Heart left ventricle (tissue), 13 donors: Measurements from ENCODE around the gene ARF4.

Experiments used
- CTCF ChIP-seq, 12 donors: fragments of 200-600 bp; sonication (generic) in 4 of 12; IDR thresholded peaks; one replicate each; pipeline versions ENCODE4 v1.5.0 to v1.8.0; 2018 to 2022; ENCODE audit warnings: antibody characterized with exemption in 12 of 12, mild to moderate bottlenecking in 5 of 12
- POLR2A ChIP-seq, 2 donors: fragments of 450-650 bp; IDR thresholded peaks; one replicate each; pipeline ENCODE4 v1.6.1; 2017; ENCODE audit warnings: antibody characterized with exemption in 2 of 2, mild to moderate bottlenecking in 2 of 2, moderate library complexity in 2 of 2
- donor health status: ischemic (EF 13 %, LVEDD 7.1; RV severe dilation, severe dysfunction).
- donor health status: DM: no; HTN: yes; CAD: no.
- donor health status: DM: no; HTN: no; CAD: no.
- donor health status: ischemic (EF 25% LVEDD 6.9; RV normal size, moderate dysfunction).
- donor health status: ischemic (EF 25% LVEDD 5.7; RV mildly dilated, moderate dysfunction).
- donor health status: ischemic (EF 35%, LVEDD 5.7; RV mildly dilated, moderate dysfunction).
- donor health status: nonischemic (EF 11% LVEDD 7.7; RV severe dilation, severe dysfunction).
- donor health status: DM: yes; HTN: yes; CAD: no.
- donor health status: PGD.
- donor health status: ischemic (EF 29% LVEDD 5.4; RV normal size, mild dysfunction).
- donor health status: nonischemic (EF 23%, LVEDD 6.1; RV moderate dilation, normal function).

GRCh38 chr3:57530071-57530608 lies 67.0 kb downstream of the ARF4 start:
- TF ChIP-seq CTCF (IDR thresholded peaks at IDR 0.05) (no peak), POLR2A (IDR thresholded peaks at IDR 0.05) (no peak)
